GM23338 (cell line): ENCODE data around the gene SAP130. TPM values are rescaled to one million over a fixed set of nuclear protein-coding genes. Genes with fewer than 3 reads are reported as not detected.

Source experiments
- ATAC-seq: fragments of 200-7000 bp; cut with Tn5 transposase; 3 replicates; pipeline ENCODE4 v1.9.1; 2020
- DNase-seq: peaks from one replicate; pipeline ENCODE4 v3.0.0-alpha.2; 2015; ENCODE audit warnings: low spot score
- H2AFZ ChIP-seq: fragments of 200-600 bp; sonication (generic); 2 replicates; pipeline ENCODE4 v1.8.0; 2016; ENCODE audit warnings: antibody characterized with exemption, mild to moderate bottlenecking, moderate library complexity
- H3F3A ChIP-seq: fragments of 200-600 bp; sonication (generic); replicated peaks from 2 replicates; pipeline ENCODE4 v1.8.0; 2017; ENCODE audit warnings: antibody characterized with exemption, mixed run types, low read depth
- H3K27ac ChIP-seq: fragments of 200-600 bp; sonication (generic); 2 replicates; pipeline ENCODE4 v1.6.1; 2016; ENCODE audit warnings: low read depth
- H3K27me3 ChIP-seq: fragments of 200-600 bp; sonication (generic); 2 replicates; pipeline ENCODE4 v1.8.0; 2016; ENCODE audit warnings: mild to moderate bottlenecking, mixed run types, moderate library complexity; ENCODE audit not compliant: insufficient read depth
- H3K36me3 ChIP-seq: fragments of 200-600 bp; sonication (generic); 2 replicates; pipeline ENCODE4 v1.8.0; 2016; ENCODE audit warnings: mild to moderate bottlenecking; ENCODE audit not compliant: insufficient read depth
- H3K4me1 ChIP-seq: fragments of 200-600 bp; sonication (generic); 2 replicates; pipeline ENCODE4 v1.8.0; 2016; ENCODE audit warnings: mild to moderate bottlenecking, moderate library complexity; ENCODE audit not compliant: insufficient read depth
- H3K4me2 ChIP-seq: fragments of 200-600 bp; sonication (generic); 2 replicates; pipeline ENCODE4 v1.7.1; 2017; ENCODE audit warnings: mixed run types
- H3K4me3 ChIP-seq: fragments of 200-600 bp; sonication (generic); 2 replicates; pipeline ENCODE4 v1.6.1; 2016; ENCODE audit warnings: mixed run types
- H3K79me2 ChIP-seq: fragments of 200-600 bp; sonication (generic); replicated peaks from 2 replicates; pipeline ENCODE4 v1.8.0; 2017; ENCODE audit warnings: mild to moderate bottlenecking; ENCODE audit not compliant: insufficient read depth
- H3K9me2 ChIP-seq: fragments of 200-600 bp; sonication (generic); 2 replicates; pipeline ENCODE4 v1.8.0; 2017; ENCODE audit not compliant: insufficient read depth
- H4K20me1 ChIP-seq: fragments of 200-600 bp; sonication (generic); replicated peaks from 2 replicates; pipeline ENCODE4 v1.8.0; 2017; ENCODE audit warnings: mild to moderate bottlenecking; ENCODE audit not compliant: insufficient read depth
- H3K27ac Mint-ChIP-seq: 2 replicates; pipeline ENCODE4 v1.8.0; 2020; ENCODE audit warnings: inconsistent platforms, mild to moderate bottlenecking, moderate library complexity, mixed read lengths
- H3K27me3 Mint-ChIP-seq: 3 replicates; pipeline ENCODE4 v1.8.0; 2022; ENCODE audit warnings: low read depth, mild to moderate bottlenecking, moderate library complexity, mixed read lengths, inconsistent platforms; ENCODE audit not compliant: insufficient read depth, poor library complexity
- H3K36me3 Mint-ChIP-seq: 3 replicates; pipeline ENCODE4 v1.8.0; 2021; ENCODE audit warnings: low read depth, mild to moderate bottlenecking, inconsistent platforms, moderate library complexity, mixed read lengths
- H3K4me1 Mint-ChIP-seq: 3 replicates; pipeline ENCODE4 v1.8.0; 2020; ENCODE audit warnings: mild to moderate bottlenecking, inconsistent platforms, mixed read lengths
- H3K4me3 Mint-ChIP-seq: 3 replicates; pipeline ENCODE4 v1.8.0; 2021; ENCODE audit warnings: moderate library complexity, mild to moderate bottlenecking, inconsistent platforms, mixed read lengths
- H3K9me3 Mint-ChIP-seq: 3 replicates; pipeline ENCODE4 v1.8.0; 2020; ENCODE audit warnings: moderate library complexity, mild to moderate bottlenecking, inconsistent platforms, mixed read lengths
- CREB1 ChIP-seq: fragments of 250-450 bp; sonication (Bioruptor Pico); IDR thresholded peaks from 2 replicates; pipeline ENCODE4 v1.5.0; 2020; ENCODE audit warnings: low read depth, mild to moderate bottlenecking, moderate library complexity
- CTCF ChIP-seq, 2 experiments: fragments of 200-600 bp in 1 of 2; sonication (generic) in 1 of 2; conservative IDR thresholded peaks; 2 replicates each; pipeline versions ENCODE4 v1.5.1 to v1.6.1; 2016 to 2017; ENCODE audit warnings: antibody characterized with exemption in 2 of 2, low read depth in 2 of 2, mild to moderate bottlenecking in 2 of 2, moderate library complexity in 1 of 2
- EZH2 ChIP-seq: fragments of 200-600 bp; sonication (generic); IDR thresholded peaks from one replicate; pipeline ENCODE4 v1.8.0; 2017; ENCODE audit warnings: antibody characterized with exemption, mild to moderate bottlenecking, low read depth; ENCODE audit not compliant: unreplicated experiment
- EZH2phosphoT487 ChIP-seq: fragments of 200-600 bp; sonication (generic); IDR thresholded peaks from one replicate; pipeline ENCODE4 v1.8.1; 2018; ENCODE audit warnings: antibody characterized with exemption; ENCODE audit not compliant: unreplicated experiment
- JUNB ChIP-seq: IDR thresholded peaks from one replicate; pipeline ENCODE4 v1.6.1; 2016; ENCODE audit warnings: antibody characterized with exemption; ENCODE audit not compliant: unreplicated experiment
- NANOG ChIP-seq: IDR thresholded peaks from 2 replicates; pipeline ENCODE4 v1.6.1; 2016; ENCODE audit warnings: antibody characterized with exemption, borderline replicate concordance
- POLR2AphosphoS5 ChIP-seq: IDR thresholded peaks from 2 replicates; pipeline ENCODE4 v1.6.1; 2016; ENCODE audit warnings: antibody characterized with exemption, low read depth
- STAT1 ChIP-seq: IDR thresholded peaks from one replicate; pipeline ENCODE4 v1.6.1; 2016; ENCODE audit warnings: antibody characterized with exemption; ENCODE audit not compliant: unreplicated experiment
- ZNF114 ChIP-seq: fragments of 250-450 bp; sonication (Bioruptor Pico); IDR thresholded peaks from 2 replicates; pipeline ENCODE4 v1.5.0; 2020; ENCODE audit warnings: mild to moderate bottlenecking, moderate library complexity
- ZNF331 ChIP-seq: fragments of 250-450 bp; sonication (Bioruptor Pico); IDR thresholded peaks from 2 replicates; pipeline ENCODE4 v1.5.0; 2020; ENCODE audit warnings: low read depth, mild to moderate bottlenecking, moderate library complexity
- polyA plus RNA-seq: library from polyadenylated mRNA; unstranded; fragments of >200 nt; fragmentation: Nextera tagmentation; extraction: Ambion mirVana; gene quantifications from 2 replicates; pipeline ENCODE4 v1.2.1, GENCODE V29; 2016
- total RNA-seq: library from RNA; depleted of rRNA; stranded (reverse); fragments of >200 nt; shearing (Covaris generic); gene quantifications from 2 replicates; pipeline ENCODE4 v1.2.3, GENCODE V29; 2014
- TF ChIP-seq, protein P1 (sequence below): IDR thresholded peaks from 2 replicates; pipeline ENCODE4 v1.6.1; 2016; ENCODE audit warnings: antibody characterized with exemption

The SAP130 gene
- total and polyA plus RNA-seq, 2 experiments from 2014 or later, result 19.5 to 35.1 TPM

GRCh38 chr2:127911737-127912136 lies 116.1 kb downstream of the SAP130 start (continued):
- TF ChIP-seq, protein P1, sequence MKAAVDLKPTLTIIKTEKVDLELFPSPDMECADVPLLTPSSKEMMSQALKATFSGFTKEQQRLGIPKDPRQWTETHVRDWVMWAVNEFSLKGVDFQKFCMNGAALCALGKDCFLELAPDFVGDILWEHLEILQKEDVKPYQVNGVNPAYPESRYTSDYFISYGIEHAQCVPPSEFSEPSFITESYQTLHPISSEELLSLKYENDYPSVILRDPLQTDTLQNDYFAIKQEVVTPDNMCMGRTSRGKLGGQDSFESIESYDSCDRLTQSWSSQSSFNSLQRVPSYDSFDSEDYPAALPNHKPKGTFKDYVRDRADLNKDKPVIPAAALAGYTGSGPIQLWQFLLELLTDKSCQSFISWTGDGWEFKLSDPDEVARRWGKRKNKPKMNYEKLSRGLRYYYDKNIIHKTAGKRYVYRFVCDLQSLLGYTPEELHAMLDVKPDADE, result no peak
- no peak for TF ChIP-seq EZH2
- TF ChIP-seq POLR2AphosphoS5, result no peak
- TF ChIP-seq JUNB, result no peak
- TF ChIP-seq CTCF (conservative IDR thresholded peaks at IDR 0.05; ENCODE audit: low read depth in 2 of 2), result no peak

DNA sequence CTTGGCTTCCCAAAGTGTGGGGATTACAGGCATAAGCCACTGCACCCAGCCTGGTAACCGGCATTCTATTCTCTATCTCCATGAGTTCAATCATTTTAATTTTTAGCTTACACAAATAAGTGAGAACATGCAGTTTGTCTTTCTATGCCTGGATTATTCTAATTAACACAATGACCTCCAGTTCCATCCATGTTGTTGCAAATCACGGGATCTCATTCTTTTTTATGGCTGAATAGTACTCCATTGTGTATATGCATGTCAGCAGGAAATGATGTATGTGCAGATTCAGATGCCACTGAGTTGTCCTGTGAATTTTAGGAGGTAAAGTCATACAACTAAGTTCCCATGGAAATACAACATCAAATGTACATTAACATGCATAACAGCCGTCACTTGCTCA lies 117.4 kb downstream of the SAP130 start:
- Mint-ChIP-seq H3K4me3 (no peak overlapping the region), H3K9me3 (no peaks in the 10 kb centered on the region; the same call in 2 of the 3 replicates), H3K27ac (no peak overlapping the region), H3K27me3 (no peaks in the 10 kb centered on the region), H3K4me1 (peaks cover 5% of the 10 kb centered on the region; the same call in 2 of the 3 replicates), H3K36me3 (no peaks in the 10 kb centered on the region)
- Histone ChIP-seq H3K4me3 (no peak overlapping the region), H4K20me1 (no peaks in the 10 kb centered on the region; the same call in 1 of the 2 replicates), H3K27ac (no peak overlapping the region), H3K27me3 (no peaks in the 10 kb centered on the region), H3K36me3 (no peaks in the 10 kb centered on the region), H3F3A (no peaks in the 10 kb centered on the region), H2AFZ (no peak overlapping the region), H3K79me2 (no peaks in the 10 kb centered on the region), H3K4me2 (no peak overlapping the region), H3K9me2 (peaks cover 5% of the 10 kb centered on the region; the same call in 1 of the 2 replicates), H3K4me1 (no peaks in the 10 kb centered on the region)
- ATAC-seq (no peak), DNase-seq (no peak)
- no peak for TF ChIP-seq NANOG
- TF ChIP-seq CREB1 (CRISPR knock-in tag), result no peak
- no peak for TF ChIP-seq EZH2
- TF ChIP-seq JUNB, result no peak
- TF ChIP-seq POLR2AphosphoS5, result no peak
- TF ChIP-seq ZNF331, result no peak
- TF ChIP-seq EZH2phosphoT487, result no peak
- TF ChIP-seq STAT1, result no peak
- TF ChIP-seq ZNF114 (CRISPR knock-in tag), result no peak

DNA sequence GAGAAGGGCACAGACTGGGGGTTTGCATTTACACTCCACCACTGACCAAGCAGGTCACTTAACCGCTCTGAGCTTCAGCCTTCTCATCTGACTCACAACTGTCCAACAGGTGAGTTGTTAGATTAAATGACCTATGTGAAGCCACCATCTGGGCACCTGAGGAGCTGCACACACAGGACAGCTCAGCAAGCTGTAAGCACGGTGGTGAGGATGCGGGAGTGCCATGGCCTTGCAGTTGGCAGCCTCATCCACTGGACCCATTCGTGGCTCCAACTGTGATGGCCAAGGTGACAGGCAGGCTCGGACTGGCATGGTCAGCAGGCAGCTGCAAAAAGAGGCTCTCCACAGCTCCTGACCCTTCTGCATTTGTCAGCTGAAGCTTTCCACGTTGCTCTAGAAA lies 118.8 kb downstream of the SAP130 start:
- peak; percentile 49 for ATAC-seq
- no peaks in the 10 kb centered on the region; the same call in 2 of the 3 replicates for H3K9me3 Mint-ChIP-seq

More for the DNA sequence above, 118.8 kb downstream of the SAP130 start:
- peaks cover 7% of the 10 kb centered on the region; the same call in 2 of the 3 replicates for H3K4me1 Mint-ChIP-seq
- Histone ChIP-seq H4K20me1 (no peaks in the 10 kb centered on the region; the same call in 1 of the 2 replicates), H3K9me2 (peaks cover 5% of the 10 kb centered on the region; the same call in 1 of the 2 replicates), H3K27ac (no peak overlapping the region), H3K79me2 (no peaks in the 10 kb centered on the region), H3F3A (no peaks in the 10 kb centered on the region), H3K36me3 (no peaks in the 10 kb centered on the region), H3K4me1 (no peaks in the 10 kb centered on the region), H3K4me2 (no peak overlapping the region), H3K4me3 (no peak overlapping the region), H3K27me3 (no peaks in the 10 kb centered on the region), H2AFZ (no peak overlapping the region)
- no peak overlapping the region for H3K4me3 Mint-ChIP-seq
- H3K36me3 Mint-ChIP-seq, result no peaks in the 10 kb centered on the region
- no peaks in the 10 kb centered on the region for H3K27me3 Mint-ChIP-seq
- TF ChIP-seq CTCF (conservative IDR thresholded peaks at IDR 0.05; ENCODE audit: low read depth in 2 of 2), result 0 out of 4 replicates have a peak, but pooled peaks of 1 of the 2 experiments have one; percentile 8
- TF ChIP-seq, protein P1, result no peak
- peak; percentile 47 for DNase-seq
- H3K27ac Mint-ChIP-seq, result no peak overlapping the region
